Activated CD8-positive, alpha-beta T cell treated with anti-CD3 and anti-CD28 coated beads for 36 hours (primary cell): Measurements from ENCODE around the gene PARVB. TPM values are rescaled to one million over a fixed set of nuclear protein-coding genes. Genes with fewer than 3 reads are reported as not detected.

Experiments
- ATAC-seq: fragments of 200-7000 bp; cut with Tn5 transposase; one replicate; pipeline ENCODE4 v1.10.0; 2021; ENCODE audit warnings: mild to moderate bottlenecking, moderate library complexity
- CTCF ChIA-PET: fragments of 350-600 bp; sonication (Branson Sonifier 250); formaldehyde crosslinking; loops from one replicate; lab custom pipeline; 2021; ENCODE audit warnings: antibody characterized with exemption; lab: Charles Lee
- POLR2A ChIA-PET: fragments of 350-600 bp; sonication (Branson Sonifier 250); formaldehyde crosslinking; loops from one replicate; lab custom pipeline; 2021; ENCODE audit warnings: antibody characterized with exemption; lab: Charles Lee
- DNase-seq: peaks from one replicate; pipeline ENCODE4 v3.0.0-alpha.2; 2020
- H3K27ac Mint-ChIP-seq: one replicate; pipeline ENCODE4 v1.8.0; 2021; ENCODE audit warnings: mild to moderate bottlenecking, mixed read lengths
- H3K27me3 Mint-ChIP-seq: one replicate; pipeline ENCODE4 v1.8.0; 2021; ENCODE audit warnings: mixed read lengths
- H3K36me3 Mint-ChIP-seq: one replicate; pipeline ENCODE4 v1.8.0; 2021; ENCODE audit warnings: low read depth, mixed read lengths
- H3K4me1 Mint-ChIP-seq: one replicate; pipeline ENCODE4 v1.8.0; 2021; ENCODE audit warnings: low read depth, mixed read lengths
- H3K4me3 Mint-ChIP-seq: one replicate; pipeline ENCODE4 v1.8.0; 2021; ENCODE audit warnings: mild to moderate bottlenecking, moderate library complexity, mixed read lengths
- H3K9me3 Mint-ChIP-seq: one replicate; pipeline ENCODE4 v1.8.0; 2021; ENCODE audit warnings: mixed read lengths
- intact Hi-C: fragments of 100-400 bp; cut with micrococcal nuclease; formaldehyde crosslinking; loops from one replicate; pipeline ENCODE4 v1.10.0; 2022
- total RNA-seq, 2 experiments: library from RNA; stranded (reverse); gene quantifications; one replicate each; pipeline ENCODE4 v1.2.3, GENCODE V29; 2021
- TF ChIP-seq, protein P1 (sequence below): fragments of 200-600 bp; IDR thresholded peaks from one replicate; pipeline ENCODE4 v1.8.0; 2022; ENCODE audit warnings: antibody characterized with exemption, mild to moderate bottlenecking

The PARVB gene
- total RNA-seq, 2 experiments from 2014 or later, result 71.0 to 73.1 TPM

- Mint-ChIP-seq H3K4me1 (peaks cover 28% of the 10 kb centered on the region), H3K9me3 (no peaks in the 10 kb centered on the region), H3K27ac (peak overlapping the region; percentile 98), H3K4me3 (peak overlapping the region; percentile 94), H3K27me3 (no peaks in the 10 kb centered on the region), H3K36me3 (peaks cover 22% of the 10 kb centered on the region)
- CTCF ChIA-PET, result interaction anchor here (0.5 to 2.8 kb wide), 5 partner anchors 10 to 443 kb away, joined by 3 to 13 read pairs (median 5); no protein-coding TSS in a partner anchor
- TF ChIP-seq, protein P1, sequence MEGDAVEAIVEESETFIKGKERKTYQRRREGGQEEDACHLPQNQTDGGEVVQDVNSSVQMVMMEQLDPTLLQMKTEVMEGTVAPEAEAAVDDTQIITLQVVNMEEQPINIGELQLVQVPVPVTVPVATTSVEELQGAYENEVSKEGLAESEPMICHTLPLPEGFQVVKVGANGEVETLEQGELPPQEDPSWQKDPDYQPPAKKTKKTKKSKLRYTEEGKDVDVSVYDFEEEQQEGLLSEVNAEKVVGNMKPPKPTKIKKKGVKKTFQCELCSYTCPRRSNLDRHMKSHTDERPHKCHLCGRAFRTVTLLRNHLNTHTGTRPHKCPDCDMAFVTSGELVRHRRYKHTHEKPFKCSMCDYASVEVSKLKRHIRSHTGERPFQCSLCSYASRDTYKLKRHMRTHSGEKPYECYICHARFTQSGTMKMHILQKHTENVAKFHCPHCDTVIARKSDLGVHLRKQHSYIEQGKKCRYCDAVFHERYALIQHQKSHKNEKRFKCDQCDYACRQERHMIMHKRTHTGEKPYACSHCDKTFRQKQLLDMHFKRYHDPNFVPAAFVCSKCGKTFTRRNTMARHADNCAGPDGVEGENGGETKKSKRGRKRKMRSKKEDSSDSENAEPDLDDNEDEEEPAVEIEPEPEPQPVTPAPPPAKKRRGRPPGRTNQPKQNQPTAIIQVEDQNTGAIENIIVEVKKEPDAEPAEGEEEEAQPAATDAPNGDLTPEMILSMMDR, result no peak
- POLR2A ChIA-PET, result interaction anchor here (0.6 to 6.9 kb wide), 4 partner anchors 9 to 718 kb away, joined by 3 to 59 read pairs (median 4); no protein-coding TSS in a partner anchor
- peak; percentile 73 for ATAC-seq
- peak; percentile 78 for DNase-seq
- intact Hi-C loops, result loop anchor here (10.0 kb wide), 1 partner anchor 142 kb away; no protein-coding TSS in a partner anchor
Measured at GRCh38 chr22:44182588-44183286, 158.6 kb downstream of the PARVB start.

GRCh38 chr22:44183287-44183588 lies 159.1 kb downstream of the PARVB start:
- Mint-ChIP-seq H3K4me1 (peaks cover 28% of the 10 kb centered on the region), H3K36me3 (peaks cover 22% of the 10 kb centered on the region), H3K4me3 (peak overlapping the region; percentile 94), H3K27ac (peak overlapping the region; percentile 98), H3K27me3 (no peaks in the 10 kb centered on the region), H3K9me3 (no peaks in the 10 kb centered on the region)
- no peak for ATAC-seq
- ChIA-PET POLR2A (interaction anchor here (0.6 to 6.9 kb wide), 3 partner anchors 10 to 717 kb away, joined by 3 to 59 read pairs (median 5); no protein-coding TSS in a partner anchor), CTCF (interaction anchor here (0.5 to 2.8 kb wide), 4 partner anchors 10 to 443 kb away, joined by 3 to 11 read pairs (median 4); no protein-coding TSS in a partner anchor)
- TF ChIP-seq, protein P1, result no peak
- intact Hi-C loops, result loop anchor here (10.0 kb wide), 1 partner anchor 142 kb away; no protein-coding TSS in a partner anchor
- peak; percentile 38 for DNase-seq

- TF ChIP-seq, protein P1, result no peak
- Mint-ChIP-seq H3K27ac (no peak overlapping the region), H3K9me3 (no peaks in the 10 kb centered on the region), H3K36me3 (peaks cover 22% of the 10 kb centered on the region), H3K27me3 (no peaks in the 10 kb centered on the region), H3K4me3 (no peak overlapping the region), H3K4me1 (peaks cover 28% of the 10 kb centered on the region)
- DNase-seq (no peak), ATAC-seq (no peak)
- POLR2A ChIA-PET, result interaction anchor here (1.9 to 6.9 kb wide), 2 partner anchors 10 to 11 kb away, joined by 5 to 59 read pairs; no protein-coding TSS in a partner anchor
- intact Hi-C loops, result loop anchor here (10.0 kb wide), 1 partner anchor 141 kb away; no protein-coding TSS in a partner anchor
- CTCF ChIA-PET, result interaction anchor here (1.6 kb wide), 1 partner anchor 12 kb away, joined by 5 read pairs; no protein-coding TSS in a partner anchor
Measured at GRCh38 chr22:44184006-44184405, 159.9 kb downstream of the PARVB start.

- Mint-ChIP-seq H3K4me3 (no peak overlapping the region), H3K27ac (peak overlapping the region; percentile 7), H3K9me3 (no peaks in the 10 kb centered on the region), H3K27me3 (no peaks in the 10 kb centered on the region), H3K4me1 (peaks cover 29% of the 10 kb centered on the region), H3K36me3 (peaks cover 22% of the 10 kb centered on the region)
- POLR2A ChIA-PET, result no interaction called here
- DNase-seq, result no peak
- TF ChIP-seq, protein P1, result no peak
- intact Hi-C loops, result loop anchor here (10.0 kb wide), 1 partner anchor 139 kb away; no protein-coding TSS in a partner anchor
- CTCF ChIA-PET, result no interaction called here
- ATAC-seq, result no peak
Measured at GRCh38 chr22:44185237-44186120, 161.4 kb downstream of the PARVB start.
